Jurkat, Clone E6-1 (cell line): Measurements from ENCODE around the gene CT45A6. TPM values are rescaled to one million over a fixed set of nuclear protein-coding genes. Genes with fewer than 3 reads are reported as not detected.
"Not testable (repeated sequence)": the region's sequence is repeated elsewhere in the genome, so short reads cannot be mapped to it uniquely, and the experiment has no call there.

Experiments
- DNase-seq: peaks from one replicate; pipeline ENCODE4 v3.0.0-alpha.2; 2011; ENCODE audit warnings: low read depth, low spot score
- H3K4me3 ChIP-seq: 2 replicates; pipeline ENCODE4 v1.5.1; 2011; ENCODE audit warnings: mild to moderate bottlenecking, low read length, control low read depth, moderate library complexity
- polyA plus RNA-seq: library from polyadenylated mRNA; unstranded; fragments of >200 nt; gene quantifications from one replicate; pipeline ENCODE4 v1.2.1, GENCODE V29; 2012; ENCODE audit warnings: missing spikeins; ENCODE audit not compliant: insufficient read length, insufficient read depth

CT45A6 gene, protein sequence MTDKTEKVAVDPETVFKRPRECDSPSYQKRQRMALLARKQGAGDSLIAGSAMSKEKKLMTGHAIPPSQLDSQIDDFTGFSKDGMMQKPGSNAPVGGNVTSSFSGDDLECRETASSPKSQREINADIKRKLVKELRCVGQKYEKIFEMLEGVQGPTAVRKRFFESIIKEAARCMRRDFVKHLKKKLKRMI
- polyA plus RNA-seq: not detected

DNA sequence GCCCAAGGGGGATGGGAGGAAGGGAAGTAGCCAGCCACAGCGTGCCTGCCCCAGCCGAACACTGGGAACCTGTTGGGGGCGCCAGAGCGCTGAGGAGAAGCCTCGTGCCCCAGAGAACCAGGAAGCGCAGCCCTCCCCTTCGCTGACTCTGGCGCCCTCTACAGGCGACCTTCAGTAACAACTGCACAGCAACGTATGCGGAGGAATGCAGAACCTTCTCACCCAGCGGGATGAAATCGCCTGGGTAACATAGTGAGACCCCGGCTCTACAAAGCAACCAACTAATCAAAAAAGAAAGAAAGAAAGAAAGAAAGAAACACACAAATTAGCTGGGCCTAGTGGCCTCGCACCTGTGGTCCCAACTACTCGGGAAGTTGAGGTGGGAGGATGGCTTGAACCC is at the start of gene CT45A6:
CT45A6 (minus strand) TSS at position 101 of the 400 bp plus-strand sequence. CDS start 3,794 bp downstream, outside the sequence.
- DNase-seq, H3K4me3 ChIP-seq: not testable (repeated sequence)

DNA sequence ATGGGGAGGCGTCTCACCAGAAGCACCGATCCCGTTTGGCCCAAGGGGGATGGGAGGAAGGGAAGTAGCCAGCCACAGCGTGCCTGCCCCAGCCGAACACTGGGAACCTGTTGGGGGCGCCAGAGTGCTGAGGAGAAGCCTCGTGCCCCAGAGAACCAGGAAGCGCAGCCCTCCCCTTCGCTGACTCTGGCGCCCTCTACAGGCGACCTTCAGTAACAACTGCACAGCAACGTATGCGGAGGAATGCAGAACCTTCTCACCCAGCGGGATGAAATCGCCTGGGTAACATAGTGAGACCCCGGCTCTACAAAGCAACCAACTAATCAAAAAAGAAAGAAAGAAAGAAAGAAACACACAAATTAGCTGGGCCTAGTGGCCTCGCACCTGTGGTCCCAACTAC is 34.6 kb upstream of the CT45A6 start, which contains the start of gene CT45A7:
CT45A7 (minus strand) TSS at position 101 of the 400 bp plus-strand sequence. CDS start 3,747 bp downstream, outside the sequence.
- H3K4me3 ChIP-seq, DNase-seq: not testable (repeated sequence)

DNA sequence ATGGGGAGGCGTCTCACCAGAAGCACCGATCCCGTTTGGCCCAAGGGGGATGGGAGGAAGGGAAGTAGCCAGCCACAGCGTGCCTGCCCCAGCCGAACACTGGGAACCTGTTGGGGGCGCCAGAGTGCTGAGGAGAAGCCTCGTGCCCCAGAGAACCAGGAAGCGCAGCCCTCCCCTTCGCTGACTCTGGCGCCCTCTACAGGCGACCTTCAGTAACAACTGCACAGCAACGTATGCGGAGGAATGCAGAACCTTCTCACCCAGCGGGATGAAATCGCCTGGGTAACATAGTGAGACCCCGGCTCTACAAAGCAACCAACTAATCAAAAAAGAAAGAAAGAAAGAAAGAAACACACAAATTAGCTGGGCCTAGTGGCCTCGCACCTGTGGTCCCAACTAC is 17.3 kb upstream of the CT45A6 start, which contains the start of gene CT45A2:
CT45A2 (minus strand) TSS at position 101 of the 400 bp plus-strand sequence. CDS start 3,747 bp downstream, outside the sequence.
- not testable (repeated sequence) for DNase-seq, H3K4me3 ChIP-seq

DNA sequence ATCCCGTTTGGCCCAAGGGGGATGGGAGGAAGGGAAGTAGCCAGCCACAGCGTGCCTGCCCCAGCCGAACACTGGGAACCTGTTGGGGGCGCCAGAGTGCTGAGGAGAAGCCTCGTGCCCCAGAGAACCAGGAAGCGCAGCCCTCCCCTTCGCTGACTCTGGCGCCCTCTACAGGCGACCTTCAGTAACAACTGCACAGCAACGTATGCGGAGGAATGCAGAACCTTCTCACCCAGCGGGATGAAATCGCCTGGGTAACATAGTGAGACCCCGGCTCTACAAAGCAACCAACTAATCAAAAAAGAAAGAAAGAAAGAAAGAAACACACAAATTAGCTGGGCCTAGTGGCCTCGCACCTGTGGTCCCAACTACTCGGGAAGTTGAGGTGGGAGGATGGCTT is 17.2 kb downstream of the CT45A6 start, which contains the start of gene CT45A5:
CT45A5 (minus strand) TSS at position 101 of the 400 bp plus-strand sequence. CDS start 3,774 bp downstream, outside the sequence.
- H3K4me3 ChIP-seq, DNase-seq: not testable (repeated sequence)

DNA sequence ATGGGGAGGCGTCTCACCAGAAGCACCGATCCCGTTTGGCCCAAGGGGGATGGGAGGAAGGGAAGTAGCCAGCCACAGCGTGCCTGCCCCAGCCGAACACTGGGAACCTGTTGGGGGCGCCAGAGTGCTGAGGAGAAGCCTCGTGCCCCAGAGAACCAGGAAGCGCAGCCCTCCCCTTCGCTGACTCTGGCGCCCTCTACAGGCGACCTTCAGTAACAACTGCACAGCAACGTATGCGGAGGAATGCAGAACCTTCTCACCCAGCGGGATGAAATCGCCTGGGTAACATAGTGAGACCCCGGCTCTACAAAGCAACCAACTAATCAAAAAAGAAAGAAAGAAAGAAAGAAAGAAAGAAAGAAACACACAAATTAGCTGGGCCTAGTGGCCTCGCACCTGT is 34.5 kb downstream of the CT45A6 start, which contains the start of gene CT45A3:
CT45A3 (minus strand) TSS at position 101 of the 400 bp plus-strand sequence. CDS start 3,747 bp downstream, outside the sequence.
- not testable (repeated sequence) for DNase-seq, H3K4me3 ChIP-seq

DNA sequence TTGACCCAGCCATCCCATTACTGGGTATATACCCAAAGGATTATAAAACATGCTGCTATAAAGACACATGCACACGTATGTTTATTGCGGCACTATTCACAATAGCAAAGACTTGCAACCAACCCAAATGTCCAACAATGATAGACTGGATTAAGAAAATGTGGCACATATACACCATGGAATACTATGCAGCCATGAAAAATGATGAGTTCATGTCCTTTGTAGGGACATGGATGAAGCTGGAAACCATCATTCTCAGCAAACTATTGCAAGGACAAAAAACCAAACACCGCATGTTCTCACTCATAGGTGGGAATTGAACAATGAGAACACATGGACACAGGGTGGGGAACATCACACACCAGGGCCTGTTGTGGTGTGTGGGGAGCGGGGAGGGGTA is 57.8 kb downstream of the CT45A6 start:
- not testable (repeated sequence) for DNase-seq, H3K4me3 ChIP-seq
